Measurements from ENCODE around the gene CREBBP. TPM values are rescaled to one million over a fixed set of nuclear protein-coding genes. Genes with fewer than 3 reads are reported as not detected.

CREBBP gene
- total and polyA plus RNA-seq, 5 donors, result 19.0 to 46.4 (median 38.0) TPM

GRCh38 chr16:3823427-3823826 is 57.1 kb downstream of the CREBBP start:
- Histone ChIP-seq H3K4me3 (ENCODE audit: low read length) (no peak overlapping the region), H3K4me1 (ENCODE audit: control insufficient read depth, insufficient read depth, low read length) (peaks cover 46% of the 10 kb centered on the region), H3K27me3 (ENCODE audit: control insufficient read depth, insufficient read depth) (no peaks in the 10 kb centered on the region), H3K9me3 (ENCODE audit: control insufficient read depth, low read length) (no peaks in the 10 kb centered on the region), H3K27ac (ENCODE audit: low read length) (no peak overlapping the region)
- 59% methylated on average over 5 of the region's 5 CpGs for WGBS
- DNase-seq (no peak), ATAC-seq (no peak)
- intact Hi-C loops (cut with DNase I), result no loop called here

- intact Hi-C loops (cut with DNase I), result no loop called here
- H3K9me3 ChIP-seq (ENCODE audit: control insufficient read depth, low read length), result no peaks in the 10 kb centered on the region
- H3K4me3 ChIP-seq (ENCODE audit: low read length), result no peak overlapping the region
- H3K4me1 ChIP-seq (ENCODE audit: control insufficient read depth, insufficient read depth, low read length), result peaks cover 46% of the 10 kb centered on the region
- 33% methylated on average over 11 of the region's 11 CpGs for WGBS
- no peak overlapping the region for H3K27ac ChIP-seq (ENCODE audit: low read length)
- no peaks in the 10 kb centered on the region for H3K27me3 ChIP-seq (ENCODE audit: control insufficient read depth, insufficient read depth)
- DNase-seq, result no peak
- ATAC-seq, result peak in 1 of 2 donors; percentile 39
Measured at GRCh38 chr16:3822366-3823045, 58.0 kb downstream of the CREBBP start.

- peaks cover 51% of the 10 kb centered on the region for H3K4me1 ChIP-seq (ENCODE audit: control insufficient read depth, insufficient read depth, low read length)
Measured at GRCh38 chr16:3821184-3821583, 59.3 kb downstream of the CREBBP start.

GRCh38 chr16:3819746-3820724 is 60.5 kb downstream of the CREBBP start:
- peak; percentile 87 to 89 for ATAC-seq
- H3K27ac ChIP-seq (ENCODE audit: low read length), result peak overlapping the region; percentile 62
- no peaks in the 10 kb centered on the region for H3K27me3 ChIP-seq (ENCODE audit: control insufficient read depth, insufficient read depth)
- 24% methylated on average over 8 of the region's 8 CpGs for WGBS
- H3K4me1 ChIP-seq (ENCODE audit: control insufficient read depth, insufficient read depth, low read length), result peaks cover 52% of the 10 kb centered on the region
- no peak overlapping the region for H3K4me3 ChIP-seq (ENCODE audit: low read length)
- no peak for DNase-seq
- intact Hi-C loops (cut with DNase I), result no loop called here
- no peaks in the 10 kb centered on the region for H3K9me3 ChIP-seq (ENCODE audit: control insufficient read depth, low read length)

More at GRCh38 chr16:3821184-3821583, 59.3 kb downstream of the CREBBP start:
- intact Hi-C loops (cut with DNase I), result no loop called here
- ATAC-seq (no peak), DNase-seq (no peak)
- WGBS, result 76% methylated on average over 3 of the region's 3 CpGs
- Histone ChIP-seq H3K9me3 (ENCODE audit: control insufficient read depth, low read length) (no peaks in the 10 kb centered on the region), H3K27ac (ENCODE audit: low read length) (no peak overlapping the region), H3K27me3 (ENCODE audit: control insufficient read depth, insufficient read depth) (no peaks in the 10 kb centered on the region), H3K4me3 (ENCODE audit: low read length) (no peak overlapping the region)

GRCh38 chr16:3819175-3819527 is 61.4 kb downstream of the CREBBP start:
- Histone ChIP-seq H3K4me3 (ENCODE audit: low read length) (no peak overlapping the region), H3K27ac (ENCODE audit: low read length) (no peak overlapping the region), H3K9me3 (ENCODE audit: control insufficient read depth, low read length) (no peaks in the 10 kb centered on the region), H3K4me1 (ENCODE audit: control insufficient read depth, insufficient read depth, low read length) (peaks cover 46% of the 10 kb centered on the region), H3K27me3 (ENCODE audit: control insufficient read depth, insufficient read depth) (no peaks in the 10 kb centered on the region)
- ATAC-seq (no peak), DNase-seq (no peak)
- intact Hi-C loops (cut with DNase I), result no loop called here
- WGBS, result 61% methylated on average over 6 of the region's 6 CpGs

GRCh38 chr16:3816326-3816725 is 64.2 kb downstream of the CREBBP start:
- peaks cover 29% of the 10 kb centered on the region for H3K4me1 ChIP-seq (ENCODE audit: control insufficient read depth, insufficient read depth, low read length)
- H3K27ac ChIP-seq (ENCODE audit: low read length), result no peak overlapping the region
- 72% methylated on average over 3 of the region's 3 CpGs for WGBS
- H3K4me3 ChIP-seq (ENCODE audit: low read length), result no peak overlapping the region
- no peaks in the 10 kb centered on the region for H3K9me3 ChIP-seq (ENCODE audit: control insufficient read depth, low read length)
- intact Hi-C loops (cut with DNase I), result no loop called here
- ATAC-seq (no peak), DNase-seq (no peak)
- H3K27me3 ChIP-seq (ENCODE audit: control insufficient read depth, insufficient read depth), result no peaks in the 10 kb centered on the region

- H3K27ac ChIP-seq (ENCODE audit: low read length), result no peak overlapping the region
- peak in 1 of 2 donors; percentile 22 for ATAC-seq
- H3K9me3 ChIP-seq (ENCODE audit: control insufficient read depth, low read length), result no peaks in the 10 kb centered on the region
- H3K4me3 ChIP-seq (ENCODE audit: low read length), result no peak overlapping the region
- H3K27me3 ChIP-seq (ENCODE audit: control insufficient read depth, insufficient read depth), result no peaks in the 10 kb centered on the region
- intact Hi-C loops (cut with DNase I), result no loop called here
- DNase-seq, result no peak
- 85% methylated on average over 1 of the region's 1 CpG for WGBS
- peaks cover 22% of the 10 kb centered on the region for H3K4me1 ChIP-seq (ENCODE audit: control insufficient read depth, insufficient read depth, low read length)
Measured at GRCh38 chr16:3814755-3815154, 65.8 kb downstream of the CREBBP start.

- intact Hi-C loops (cut with DNase I), result no loop called here
- Histone ChIP-seq H3K4me1 (ENCODE audit: control insufficient read depth, insufficient read depth, low read length) (peaks cover 18% of the 10 kb centered on the region), H3K27ac (ENCODE audit: low read length) (no peak overlapping the region), H3K27me3 (ENCODE audit: control insufficient read depth, insufficient read depth) (no peaks in the 10 kb centered on the region), H3K4me3 (ENCODE audit: low read length) (no peak overlapping the region), H3K9me3 (ENCODE audit: control insufficient read depth, low read length) (no peaks in the 10 kb centered on the region)
- ATAC-seq (no peak), DNase-seq (no peak)
- WGBS, result 76% methylated on average over 8 of the region's 8 CpGs
Measured at GRCh38 chr16:3812469-3813172, 67.9 kb downstream of the CREBBP start.

GRCh38 chr16:3810818-3811217 is 69.7 kb downstream of the CREBBP start:
- no peak for DNase-seq
- H3K27ac ChIP-seq (ENCODE audit: low read length), result no peak overlapping the region
- 96% methylated on average over 3 of the region's 3 CpGs for WGBS
- ATAC-seq, result no peak
- no peaks in the 10 kb centered on the region for H3K9me3 ChIP-seq (ENCODE audit: control insufficient read depth, low read length)
- no peak overlapping the region for H3K4me3 ChIP-seq (ENCODE audit: low read length)
- H3K4me1 ChIP-seq (ENCODE audit: control insufficient read depth, insufficient read depth, low read length), result peaks cover 18% of the 10 kb centered on the region
- H3K27me3 ChIP-seq (ENCODE audit: control insufficient read depth, insufficient read depth), result no peaks in the 10 kb centered on the region
- intact Hi-C loops (cut with DNase I), result no loop called here

GRCh38 chr16:3810198-3810664 is 70.3 kb downstream of the CREBBP start:
- H3K27me3 ChIP-seq (ENCODE audit: control insufficient read depth, insufficient read depth), result no peaks in the 10 kb centered on the region
- DNase-seq (no peak), ATAC-seq (no peak)
- H3K4me3 ChIP-seq (ENCODE audit: low read length), result no peak overlapping the region
- intact Hi-C loops (cut with DNase I), result no loop called here
- peaks cover 20% of the 10 kb centered on the region for H3K4me1 ChIP-seq (ENCODE audit: control insufficient read depth, insufficient read depth, low read length)
- H3K9me3 ChIP-seq (ENCODE audit: control insufficient read depth, low read length), result no peaks in the 10 kb centered on the region
- 82% methylated on average over 6 of the region's 6 CpGs for WGBS
- H3K27ac ChIP-seq (ENCODE audit: low read length), result no peak overlapping the region
